GM21390 (cell line): ENCODE data around the gene PDILT.
"Not testable (repeated sequence)": the region's sequence is repeated elsewhere in the genome, so short reads cannot be mapped to it uniquely, and the experiment has no call there.

Experiments
- ATAC-seq: cut with Tn5 transposase; IDR thresholded peaks from one replicate; pipeline ENCODE4 v1.9.1; 2021; ENCODE audit not compliant: unreplicated experiment

PDILT gene

GRCh38 chr16:20323591-20324117, 80.9 kb downstream of the PDILT start:
- ATAC-seq = no peak

- ATAC-seq = no peak
Measured at GRCh38 chr16:20322696-20323095, 81.8 kb downstream of the PDILT start.

- no peak for ATAC-seq
Measured at GRCh38 chr16:20321671-20322070, 82.9 kb downstream of the PDILT start.

GRCh38 chr16:20321051-20321450, 83.5 kb downstream of the PDILT start:
- not testable (repeated sequence) for ATAC-seq

GRCh38 chr16:20320592-20320991, 83.9 kb downstream of the PDILT start:
- ATAC-seq = no peak

GRCh38 chr16:20320178-20320577, 84.4 kb downstream of the PDILT start:
- ATAC-seq = no peak

- no peak for ATAC-seq
Measured at GRCh38 chr16:20319406-20319805, 85.1 kb downstream of the PDILT start.

GRCh38 chr16:20318437-20318836, 86.1 kb downstream of the PDILT start:
- ATAC-seq = no peak

- ATAC-seq = no peak
Measured at GRCh38 chr16:20318006-20318405, 86.5 kb downstream of the PDILT start.

GRCh38 chr16:20317117-20317516, 87.4 kb downstream of the PDILT start:
- ATAC-seq = no peak

GRCh38 chr16:20316715-20317114, 87.8 kb downstream of the PDILT start:
- no peak for ATAC-seq

GRCh38 chr16:20315764-20316163, 88.8 kb downstream of the PDILT start:
- no peak for ATAC-seq

- no peak for ATAC-seq
Measured at GRCh38 chr16:20314575-20314974, 90.0 kb downstream of the PDILT start.

- no peak for ATAC-seq
Measured at GRCh38 chr16:20313741-20314140, 90.8 kb downstream of the PDILT start.

GRCh38 chr16:20312536-20313095, 91.9 kb downstream of the PDILT start:
- ATAC-seq = not testable (repeated sequence)

- no peak for ATAC-seq
Measured at GRCh38 chr16:20311548-20311947, 93.0 kb downstream of the PDILT start.

GRCh38 chr16:20310421-20311395, 93.8 kb downstream of the PDILT start:
- ATAC-seq = no peak

- ATAC-seq = no peak
Measured at GRCh38 chr16:20309786-20310185, 94.8 kb downstream of the PDILT start.
